ENCODE results near the gene TCEANC.
"Not testable (repeated sequence)": the region's sequence is repeated elsewhere in the genome, so short reads cannot be mapped to it uniquely, and the experiment has no call there.

Gene TCEANC

GRCh38 chrX:13652850-13653693 is at the start of gene TCEANC:
TSS of gene TCEANC (plus strand) at chrX:13653141. CDS start at chrX:13662509, 9,368 bp downstream.
- DNase-seq, result peak; percentile 95

GRCh38 chrX:13605611-13606010 is 47.3 kb upstream of the TCEANC start:
- no peak for DNase-seq

- no peak for DNase-seq
Measured at GRCh38 chrX:13607331-13607995, 45.5 kb upstream of the TCEANC start.

GRCh38 chrX:13607996-13608365 is 45.0 kb upstream of the TCEANC start:
- no peak for DNase-seq

- DNase-seq, result no peak
Measured at GRCh38 chrX:13614154-13614553, 38.8 kb upstream of the TCEANC start.

- DNase-seq, result no peak
Measured at GRCh38 chrX:13620207-13620606, 32.7 kb upstream of the TCEANC start.

GRCh38 chrX:13622401-13622964 is 30.5 kb upstream of the TCEANC start:
- DNase-seq, result no peak

GRCh38 chrX:13627306-13627705 is 25.6 kb upstream of the TCEANC start:
- DNase-seq, result no peak

GRCh38 chrX:13637224-13637623 is 15.7 kb upstream of the TCEANC start:
- not testable (repeated sequence) for DNase-seq

GRCh38 chrX:13638021-13638420 is 14.9 kb upstream of the TCEANC start:
- no peak for DNase-seq

- DNase-seq, result no peak
Measured at GRCh38 chrX:13638826-13639225, 14.1 kb upstream of the TCEANC start.

- DNase-seq, result not testable (repeated sequence)
Measured at GRCh38 chrX:13641684-13642083, 11.3 kb upstream of the TCEANC start.

GRCh38 chrX:13645464-13646153 is 7.3 kb upstream of the TCEANC start:
- DNase-seq, result no peak

- peak; percentile 47 for DNase-seq
Measured at GRCh38 chrX:13646154-13646549, 6.8 kb upstream of the TCEANC start.

GRCh38 chrX:13647709-13648212 is 5.2 kb upstream of the TCEANC start:
- DNase-seq, result peak; percentile 80

GRCh38 chrX:13648336-13648735 is 4.6 kb upstream of the TCEANC start:
- not testable (repeated sequence) for DNase-seq

- DNase-seq, result no peak
Measured at GRCh38 chrX:13649838-13650237, 3.1 kb upstream of the TCEANC start.

GRCh38 chrX:13650318-13650717 is 2.6 kb upstream of the TCEANC start:
- no peak for DNase-seq

GRCh38 chrX:13651150-13651549 is 1.8 kb upstream of the TCEANC start:
- no peak for DNase-seq

- DNase-seq, result no peak
Measured at GRCh38 chrX:13652287-13652793, 601 bp upstream of the TCEANC start.

- no peak for DNase-seq
Measured at GRCh38 chrX:13654116-13654515, 1.2 kb downstream of the TCEANC start.

- no peak for DNase-seq
Measured at GRCh38 chrX:13655674-13656073, 2.7 kb downstream of the TCEANC start.

- peak; percentile 69 for DNase-seq
Measured at GRCh38 chrX:13658602-13659001, 5.7 kb downstream of the TCEANC start.
